NCI-H2029 (cell line): ENCODE measurements around the gene CDK17.
"Not testable (repeated sequence)": the region's sequence is repeated elsewhere in the genome, so short reads cannot be mapped to it uniquely, and the experiment has no call there.

Experiments
- DNase-seq: peaks from one replicate; lab custom pipeline; 2025; lab: John Stamatoyannopoulos, UW

CDK17 gene

DNA sequence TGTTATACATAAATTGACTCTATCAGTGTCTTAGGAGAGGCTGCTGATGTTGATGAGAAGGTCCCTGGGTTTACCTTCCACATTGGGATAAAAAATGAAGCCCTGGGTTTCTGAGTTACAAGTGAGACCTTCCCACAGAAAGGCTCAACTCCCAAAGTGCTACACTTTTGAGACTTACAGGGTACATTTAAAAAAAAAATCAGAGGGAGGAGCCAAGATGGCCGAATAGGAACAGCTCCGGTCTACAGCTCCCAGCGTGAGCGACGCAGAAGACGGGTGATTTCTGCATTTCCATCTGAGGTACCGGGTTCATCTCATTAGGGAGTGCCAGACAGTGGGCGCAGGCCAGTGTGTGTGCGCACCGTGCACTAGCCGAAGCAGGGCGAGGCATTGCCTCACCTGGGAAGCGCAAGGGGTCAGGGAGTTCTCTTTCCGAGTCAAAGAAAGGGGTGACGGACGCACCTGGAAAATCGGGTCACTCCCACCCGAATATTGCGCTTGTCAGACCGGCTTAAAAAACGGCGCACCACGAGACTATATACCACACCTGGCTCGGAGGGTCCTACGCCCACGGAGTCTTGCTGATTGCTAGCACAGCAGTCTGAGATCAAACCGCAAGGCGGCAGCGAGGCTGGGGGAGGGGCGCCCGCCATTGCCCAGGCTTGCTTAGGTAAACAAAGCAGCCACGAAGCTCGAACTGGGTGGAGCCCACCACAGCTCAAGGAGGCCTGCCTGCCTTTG lies 84.3 kb downstream of the CDK17 start:
- not testable (repeated sequence) for DNase-seq

DNA sequence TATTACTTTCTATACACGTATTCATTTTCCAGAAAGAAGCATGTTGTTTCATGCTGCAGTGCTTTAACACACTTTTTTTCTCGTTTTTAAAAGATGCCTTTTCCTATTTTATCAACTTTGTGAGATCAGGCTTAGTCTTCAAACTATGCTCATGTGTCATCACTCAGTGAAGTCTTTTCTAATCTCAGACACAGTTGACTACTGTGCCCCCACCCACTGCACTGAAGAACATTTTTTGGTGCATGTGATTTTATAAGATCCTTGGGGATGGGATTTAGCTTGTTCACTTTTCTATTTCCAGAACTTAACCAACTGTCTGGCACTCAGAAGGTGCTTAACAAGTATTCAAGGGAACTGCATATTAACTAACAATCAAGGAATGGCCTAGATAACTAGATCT lies 85.5 kb downstream of the CDK17 start:
- no peak for DNase-seq

DNA sequence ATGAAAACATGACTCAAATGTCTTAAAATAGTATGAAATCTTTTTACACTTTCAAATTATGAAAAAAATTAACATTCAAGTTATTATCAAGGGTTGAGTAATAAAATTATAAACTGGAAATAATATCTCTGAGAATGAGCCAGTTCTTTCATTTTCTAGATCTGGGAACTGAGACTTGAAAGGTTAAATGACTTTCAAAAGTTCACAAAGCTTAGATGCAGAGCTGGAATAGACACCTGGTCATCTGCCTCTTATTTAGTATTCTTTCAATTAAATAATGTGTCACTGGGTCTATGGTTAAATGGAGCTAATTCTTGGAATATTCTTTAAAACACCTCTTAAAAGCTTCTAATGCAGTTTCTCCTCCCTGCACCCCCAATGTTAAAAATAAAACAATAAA lies 86.6 kb downstream of the CDK17 start:
- DNase-seq = no peak

DNA sequence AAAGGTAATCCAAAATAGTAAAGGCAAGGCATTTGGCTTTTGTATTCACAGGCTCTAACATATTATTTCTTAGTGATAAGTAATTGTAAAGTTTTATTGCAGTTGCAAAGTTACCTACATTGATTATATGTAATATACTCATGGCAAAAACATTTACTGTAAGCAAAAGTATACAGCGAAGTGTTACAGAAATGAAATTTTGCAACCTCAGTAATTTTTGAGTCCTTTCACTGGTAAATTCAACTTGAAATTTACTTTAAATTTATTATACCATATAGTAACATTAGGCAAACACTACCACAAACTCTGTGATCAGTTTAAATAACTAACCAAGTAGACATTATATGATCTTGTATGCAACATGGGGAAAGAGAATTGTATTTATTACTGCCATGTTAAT lies 89.0 kb downstream of the CDK17 start:
- DNase-seq = no peak

DNA sequence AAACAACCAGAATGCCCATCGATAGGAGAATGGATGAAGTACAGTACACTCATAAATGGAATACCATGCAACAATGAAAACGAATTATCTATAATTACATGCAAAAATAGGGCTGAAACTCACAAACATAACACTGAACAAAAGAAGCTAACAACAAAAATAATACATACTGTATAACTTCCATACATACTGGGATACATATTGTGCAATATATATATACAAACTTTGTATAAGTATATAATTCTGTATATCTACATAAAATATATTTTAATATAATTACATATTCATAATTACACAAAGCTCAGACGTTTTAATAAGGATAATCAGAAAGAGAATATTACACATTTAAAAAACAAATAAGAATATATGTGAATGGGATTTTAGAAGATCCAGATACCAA lies 90.2 kb downstream of the CDK17 start:
- DNase-seq = no peak

DNA sequence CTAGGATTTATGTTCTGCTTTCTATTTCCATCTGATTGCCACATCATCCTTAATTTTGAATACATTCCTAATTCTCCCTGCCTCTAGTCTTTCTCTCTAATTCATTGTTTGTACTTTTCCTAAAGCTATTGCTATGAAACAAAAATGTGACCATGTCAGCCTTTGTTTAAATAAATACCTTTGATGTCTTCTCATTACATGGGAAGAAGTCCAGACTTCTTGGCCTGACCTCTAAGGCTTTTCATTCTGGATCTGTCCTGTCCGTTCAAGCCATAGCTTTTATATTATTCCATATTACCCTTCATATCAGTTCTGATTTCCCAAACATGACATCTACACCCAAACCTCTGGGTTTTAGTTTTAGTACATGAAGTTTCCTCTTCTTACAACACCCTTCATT lies 91.4 kb downstream of the CDK17 start:
- no peak for DNase-seq

DNA sequence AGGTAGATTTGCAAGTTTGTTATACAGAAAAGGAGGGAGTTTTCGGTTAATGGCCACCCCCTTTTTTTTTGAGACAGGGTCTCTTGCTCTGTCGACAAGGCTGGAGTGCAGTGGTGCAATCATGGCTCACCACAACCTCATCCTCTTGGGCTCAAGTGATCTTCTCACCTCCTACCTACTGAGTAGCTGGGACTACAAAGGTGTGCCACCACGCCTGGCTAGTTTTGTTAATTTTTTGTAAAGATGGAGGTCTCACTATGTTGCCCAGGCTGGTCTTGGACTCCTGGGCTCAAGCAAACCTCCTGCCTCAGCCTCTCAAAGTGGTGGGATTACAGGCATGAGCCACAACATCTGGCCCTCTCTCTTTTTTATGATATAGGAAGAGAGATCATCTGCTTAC lies 94.6 kb downstream of the CDK17 start:
- no peak for DNase-seq

DNA sequence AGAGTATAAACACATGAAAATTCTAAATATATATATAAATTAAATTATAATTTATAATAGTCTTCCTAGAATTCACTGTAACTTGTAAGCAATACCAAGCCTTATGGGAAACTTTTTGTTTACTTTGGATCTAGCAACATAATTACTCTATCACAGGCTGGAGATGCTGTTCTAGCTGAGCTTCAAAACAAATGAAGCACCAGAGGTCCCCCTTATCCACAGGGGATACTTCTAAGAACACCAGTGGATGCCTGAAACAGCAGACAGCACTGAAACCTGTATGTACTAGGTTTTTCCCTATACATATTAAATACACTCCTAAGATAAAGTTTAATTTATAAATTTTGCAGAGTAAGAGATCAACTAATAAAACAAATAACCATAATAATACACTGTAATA lies 96.6 kb downstream of the CDK17 start:
- no peak for DNase-seq

DNA sequence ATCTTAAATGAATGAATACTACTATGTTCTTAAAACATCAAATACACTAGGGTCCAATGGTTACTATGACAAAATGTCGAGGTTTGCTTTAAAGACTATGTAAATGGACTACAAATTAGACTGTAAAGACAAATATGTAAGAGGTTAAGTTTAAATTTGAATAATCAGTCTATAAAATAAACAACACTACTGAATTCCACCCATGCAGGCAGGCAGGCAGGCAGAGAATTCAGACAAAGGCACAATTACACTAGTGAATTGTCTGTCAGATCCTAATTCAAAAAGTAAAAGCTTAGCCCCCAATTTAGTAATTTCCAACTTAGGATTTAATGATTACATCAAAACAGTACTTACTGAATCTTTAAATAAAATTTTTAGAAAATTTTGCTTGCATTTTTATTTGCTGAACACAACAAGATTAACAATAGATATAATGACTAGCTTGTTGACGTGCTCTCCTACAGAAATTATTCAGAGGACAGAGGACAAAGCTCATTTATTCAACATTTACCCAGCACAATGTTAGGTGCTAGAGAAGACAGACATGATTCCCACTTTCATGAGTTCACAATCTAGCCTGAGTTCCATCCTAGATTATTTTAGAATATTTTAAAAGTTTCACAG lies 97.4 kb downstream of the CDK17 start:
- DNase-seq = no peak

DNA sequence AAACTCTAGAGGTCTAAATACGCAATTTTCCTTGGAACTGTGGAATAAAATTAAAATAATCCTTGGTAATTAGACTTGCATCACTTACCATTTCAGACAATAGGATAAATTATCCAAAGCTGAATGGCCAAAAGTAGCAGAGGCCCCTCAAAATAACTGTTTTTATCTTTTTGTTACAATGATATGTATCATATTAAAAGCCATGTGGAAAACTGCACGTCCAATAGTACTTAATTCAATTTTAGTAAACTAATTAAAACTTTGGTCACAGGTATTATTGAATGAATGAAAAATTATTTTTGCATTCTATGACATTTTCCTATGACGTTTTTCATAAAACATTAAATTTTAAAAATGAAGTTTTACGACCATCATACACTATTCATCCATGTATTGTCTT lies 98.5 kb downstream of the CDK17 start:
- DNase-seq = no peak

DNA sequence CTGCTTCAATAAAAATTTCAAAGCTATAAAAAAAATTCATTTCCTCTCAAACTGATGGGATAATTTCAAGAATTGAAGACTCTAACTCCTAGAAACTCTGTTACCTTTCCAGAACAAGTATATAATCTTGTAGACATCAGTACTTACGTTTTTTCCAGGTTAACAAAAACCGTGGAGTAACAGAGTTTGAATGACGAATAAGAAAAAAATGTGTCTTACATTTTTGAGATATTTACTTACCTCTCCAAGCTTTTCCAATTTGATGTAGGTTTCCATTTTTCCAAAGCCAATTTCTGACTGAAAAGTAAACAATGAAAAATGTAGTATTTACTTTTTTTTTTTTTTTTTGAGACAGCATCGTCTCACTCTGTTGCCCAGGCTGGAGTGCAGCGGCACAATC lies 100.2 kb downstream of the CDK17 start:
- no peak for DNase-seq

DNA sequence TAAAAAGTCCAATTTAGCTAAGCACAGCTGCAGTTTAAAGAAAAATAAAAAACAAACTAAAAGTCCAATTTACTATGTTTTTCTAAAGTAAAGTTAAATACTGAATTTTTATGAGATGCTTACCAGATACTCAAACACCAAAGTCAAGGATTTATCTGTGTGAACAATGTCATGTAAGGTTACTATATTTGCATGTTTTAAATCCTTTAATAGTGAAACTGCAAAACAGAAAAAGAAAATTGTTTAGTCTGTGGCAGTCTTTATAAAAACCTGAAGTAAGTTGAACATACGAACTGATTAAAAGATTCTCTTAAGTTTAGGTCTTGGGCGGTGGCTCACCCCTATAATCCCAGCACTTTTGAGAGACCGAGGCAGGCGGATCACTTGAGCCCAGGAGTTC lies 102.7 kb downstream of the CDK17 start:
- DNase-seq = no peak

DNA sequence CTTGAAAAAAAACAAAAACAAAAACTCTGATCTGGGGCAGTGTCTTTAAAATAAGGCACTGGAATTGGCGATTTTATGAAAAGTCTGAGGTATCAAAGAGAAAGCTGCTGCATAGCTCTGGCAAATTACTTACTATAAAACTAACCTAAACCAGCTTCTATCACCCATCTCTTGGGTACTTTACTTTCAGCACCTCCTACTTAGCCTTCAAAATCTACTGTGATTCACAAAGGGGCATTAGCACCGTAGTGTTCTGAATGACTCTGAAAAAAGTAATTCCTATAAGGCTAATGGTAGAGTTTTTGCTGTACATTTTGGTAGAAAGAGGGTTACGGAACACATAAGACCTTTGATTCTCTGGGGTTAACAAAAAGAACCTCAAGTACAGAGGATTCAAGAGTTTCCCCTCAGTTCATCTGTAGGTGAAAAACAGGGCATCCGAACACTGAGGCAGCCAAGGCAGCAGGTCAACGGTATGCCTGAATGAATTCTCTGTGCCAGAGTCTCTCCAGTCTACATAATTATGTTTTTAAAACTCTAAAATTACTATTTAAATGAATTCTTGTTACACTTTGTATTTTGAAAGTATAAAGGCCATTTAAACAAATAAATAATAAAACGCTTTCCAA lies 104.6 kb downstream of the CDK17 start:
- no peak for DNase-seq

DNA sequence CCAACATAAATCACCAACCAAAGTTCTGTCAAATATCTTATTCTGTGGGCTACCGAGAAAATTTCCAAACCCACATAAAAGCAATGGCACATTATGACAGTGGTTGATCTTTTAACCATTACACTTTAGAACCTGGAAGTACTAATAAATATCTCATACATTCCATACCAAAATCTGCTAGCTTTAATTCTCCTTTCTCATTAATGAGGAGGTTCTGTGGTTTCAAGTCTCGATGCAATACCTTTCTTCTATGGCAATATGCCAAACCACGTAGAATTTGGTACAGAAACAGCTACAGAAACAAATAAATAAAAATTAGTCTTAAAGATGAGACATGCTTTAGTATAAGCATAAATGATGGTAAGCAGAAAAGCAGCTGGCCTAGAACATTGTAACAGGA lies 105.4 kb downstream of the CDK17 start:
- DNase-seq = no peak

DNA sequence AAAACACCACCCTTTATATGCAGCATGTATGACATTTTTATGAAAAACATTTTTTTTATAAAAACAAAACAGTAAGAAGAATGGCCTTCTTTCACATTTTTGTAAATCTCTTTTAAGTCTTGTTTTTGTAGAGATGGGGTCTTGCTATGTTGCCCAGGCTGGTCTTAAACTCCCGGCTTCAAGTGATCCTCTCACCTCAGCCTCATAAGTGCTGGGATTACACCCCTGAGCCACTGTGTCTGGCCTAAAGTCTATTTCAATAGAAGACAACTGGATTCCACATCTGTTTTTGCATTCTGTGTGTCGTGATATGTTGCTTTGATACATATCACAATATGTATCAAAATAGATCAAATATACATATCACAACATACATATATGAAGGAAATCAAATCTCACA lies 107.1 kb downstream of the CDK17 start:
- no peak for DNase-seq

DNA sequence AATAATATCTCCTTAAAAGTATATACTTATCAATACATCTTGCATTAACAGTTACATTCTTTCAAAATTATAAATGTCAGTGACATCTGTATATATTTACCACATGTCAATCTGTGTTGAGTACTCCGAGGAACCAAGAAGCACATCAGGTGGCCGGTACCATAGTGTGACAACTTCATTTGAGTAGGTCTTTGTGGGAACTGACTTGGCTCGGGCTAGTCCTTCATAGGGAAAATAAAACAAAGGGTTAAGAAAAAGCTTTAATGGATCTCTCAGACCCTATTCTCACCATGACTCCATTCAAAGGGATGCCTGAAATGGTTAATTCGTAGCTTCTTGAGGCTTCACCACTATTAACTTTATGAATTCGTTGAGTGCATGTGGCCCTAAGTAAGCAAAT lies 111.2 kb downstream of the CDK17 start:
- no peak for DNase-seq

DNA sequence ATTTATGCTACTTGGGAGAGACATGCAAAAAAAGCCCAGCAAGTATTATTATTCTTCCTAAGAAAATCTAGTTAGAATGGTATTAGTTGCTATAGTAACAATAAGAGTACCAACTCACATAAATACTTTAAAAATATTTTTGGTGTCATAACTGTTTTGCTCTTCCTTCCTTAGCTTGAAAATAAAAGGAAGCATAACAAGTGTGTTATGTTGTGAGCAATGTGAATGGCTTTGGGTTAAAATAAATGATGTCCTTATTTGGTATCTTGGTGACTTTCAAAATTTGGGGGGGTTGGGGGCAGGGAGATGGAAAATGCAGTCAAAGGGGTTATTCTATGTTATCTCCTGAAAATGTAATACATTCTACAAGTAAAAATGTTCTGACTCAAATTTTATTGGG lies 115.1 kb downstream of the CDK17 start:
- no peak for DNase-seq

DNA sequence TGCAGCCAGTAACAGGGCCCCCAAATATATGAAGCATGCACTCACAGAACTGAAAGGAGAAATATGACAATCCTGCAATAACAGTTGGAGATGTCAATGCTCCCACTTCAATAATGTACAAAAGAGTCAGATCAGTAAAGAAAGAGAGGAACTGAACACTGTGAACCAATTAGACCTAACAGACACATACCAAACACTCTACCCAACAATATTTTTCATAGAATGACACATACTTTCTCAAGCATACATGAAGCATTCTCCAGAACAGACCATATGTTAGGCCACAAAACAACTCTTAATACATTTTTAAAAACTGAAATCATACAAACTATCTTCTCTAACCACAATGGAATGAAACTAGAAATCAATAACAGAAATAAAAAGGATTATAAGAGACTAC lies 125.9 kb downstream of the CDK17 start:
- DNase-seq = no peak

DNA sequence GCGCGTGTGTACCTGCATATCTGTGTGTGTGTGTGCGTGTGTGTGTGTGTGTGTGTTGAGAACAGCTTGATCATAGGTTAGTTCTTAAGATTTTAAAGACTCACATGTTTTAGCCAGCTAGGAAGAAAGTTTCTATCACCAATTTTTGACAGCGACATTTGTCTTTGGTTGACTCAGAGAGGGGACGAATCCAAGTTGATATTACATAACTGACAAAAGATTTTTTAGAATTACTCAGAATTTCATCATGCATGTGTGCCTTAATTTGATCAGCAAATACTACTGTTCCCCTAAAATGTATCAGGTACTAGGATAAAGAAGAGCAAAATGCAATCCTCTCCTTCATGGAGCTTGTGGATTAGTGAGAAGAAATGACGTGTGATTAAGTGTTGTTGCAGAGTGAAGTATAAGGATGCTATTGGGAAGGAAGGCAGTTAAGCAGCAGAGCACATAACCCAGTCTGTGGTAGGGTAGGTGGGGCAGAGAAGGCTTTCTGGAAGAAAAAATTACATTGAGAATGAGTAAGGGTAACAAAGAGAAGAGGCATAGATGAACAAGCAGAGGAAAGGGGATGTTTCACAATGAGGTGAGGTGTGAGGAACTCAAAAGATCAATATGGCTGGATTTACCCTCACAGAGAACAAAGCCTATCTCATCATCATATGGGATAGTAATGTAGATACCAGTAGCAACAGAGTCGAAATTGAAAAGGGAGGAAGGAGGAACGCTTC lies 128.6 kb downstream of the CDK17 start:
- no peak for DNase-seq

DNA sequence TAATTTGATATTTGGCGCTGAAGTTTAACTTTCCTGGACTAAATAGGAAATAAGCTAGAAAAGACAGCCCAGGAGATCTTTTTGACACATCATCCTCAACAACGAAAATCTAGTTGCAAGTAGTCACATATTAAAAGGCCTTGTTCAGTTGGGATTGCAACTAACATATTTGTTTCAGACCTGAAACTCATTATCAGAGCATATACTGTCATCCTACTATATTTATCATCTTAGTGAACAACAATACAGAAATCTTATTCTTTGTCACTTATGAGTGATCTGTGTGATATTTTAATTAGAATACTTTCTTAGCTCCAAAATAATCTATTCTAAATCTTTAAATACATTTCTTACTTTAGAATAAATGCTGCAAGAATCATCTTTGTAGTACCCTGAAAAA lies 134.0 kb downstream of the CDK17 start:
- DNase-seq = no peak

DNA sequence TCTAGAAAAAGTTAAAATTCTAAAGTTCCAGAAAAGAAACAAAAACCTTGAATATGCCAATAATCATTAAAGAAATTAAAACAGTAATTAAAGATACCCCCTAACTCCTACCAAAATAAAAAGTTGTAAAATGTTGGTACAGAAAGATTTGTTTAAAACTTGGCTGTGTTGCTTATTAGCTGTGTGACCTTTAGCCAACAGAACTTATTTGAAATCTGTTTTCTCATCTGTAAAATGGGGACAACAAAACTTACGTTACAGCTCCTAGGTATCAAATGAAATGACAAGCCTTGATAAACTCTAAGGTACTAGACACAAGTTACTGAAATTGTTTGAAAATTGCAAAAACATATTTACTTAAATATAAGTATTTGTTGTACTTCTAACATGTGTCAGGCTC lies 134.4 kb downstream of the CDK17 start:
- no peak for DNase-seq

DNA sequence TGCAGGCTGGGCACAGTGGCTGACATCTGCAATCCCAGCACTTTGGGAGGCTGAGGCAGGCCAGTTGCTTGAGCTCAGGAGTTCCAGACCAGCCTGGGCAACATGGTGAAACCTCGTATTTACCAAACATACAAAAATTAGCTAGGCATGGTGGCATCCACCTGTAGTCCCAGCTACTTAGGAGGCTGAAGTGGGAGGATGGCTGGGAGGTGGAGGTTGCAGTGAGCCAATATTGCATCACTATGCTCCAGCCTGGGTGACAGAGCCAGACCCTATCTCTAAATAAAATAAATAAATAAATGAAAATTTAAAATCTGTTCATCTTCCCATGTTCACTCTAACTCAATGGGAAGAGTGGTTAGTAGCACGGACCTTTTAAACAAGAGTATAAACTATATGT lies 134.8 kb downstream of the CDK17 start:
- no peak for DNase-seq

DNA sequence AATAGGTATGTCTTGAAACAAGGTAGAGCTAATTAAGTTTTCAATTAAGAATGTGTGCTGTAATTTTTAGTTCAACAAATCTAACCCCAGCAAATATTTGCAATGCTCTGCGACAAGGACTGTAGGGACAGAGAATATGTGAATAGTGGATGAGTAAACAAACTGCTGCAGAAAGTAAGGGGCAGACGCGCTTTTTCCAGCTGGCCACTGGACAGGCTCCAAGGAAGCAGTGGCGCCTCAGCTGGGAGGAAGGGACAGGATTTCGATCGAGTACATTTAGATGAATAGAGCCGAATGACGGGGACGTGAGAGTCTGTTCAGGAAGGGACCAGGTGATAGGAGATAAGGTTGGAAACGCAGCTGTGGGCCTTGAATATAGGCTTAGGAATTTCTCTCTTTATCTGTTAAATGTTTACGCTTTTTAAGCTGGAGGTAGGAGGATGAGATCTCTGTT lies 136.8 kb downstream of the CDK17 start:
- DNase-seq = peak; percentile 88
